HepG2 (cell line): ENCODE measurements around the gene BRPF1. TPM values are rescaled to one million over a fixed set of nuclear protein-coding genes. Genes with fewer than 3 reads are reported as not detected.

Source experiments
- ASH2L ChIP-seq: fragments of 300-600, 200-600 bp; sonication (generic); IDR thresholded peaks from 2 replicates; pipeline ENCODE4 v1.7.0; 2017; ENCODE audit warnings: low read depth, mild to moderate bottlenecking, moderate library complexity, mixed read lengths, low read length; ENCODE audit not compliant: insufficient read length
- ELF3 ChIP-seq: IDR thresholded peaks from 2 replicates; pipeline ENCODE4 v1.6.1; 2016; ENCODE audit warnings: missing genetic modification reagents, missing compliant biosample characterization
- FOXA3 ChIP-seq: IDR thresholded peaks from 2 replicates; pipeline ENCODE4 v1.6.1; 2016; ENCODE audit warnings: missing genetic modification reagents, missing compliant biosample characterization
- HDAC2 ChIP-seq: sonication (generic); formaldehyde crosslinking; IDR thresholded peaks from 2 replicates; pipeline ENCODE4 v1.4.0; 2020; ENCODE audit warnings: missing genetic modification reagents
- HNF4G ChIP-seq, 2 experiments: sonication (generic) in 1 of 2; formaldehyde crosslinking in 1 of 2; IDR thresholded peaks; 2 replicates each; pipeline versions ENCODE4 v1.4.0 to v1.6.1; 2011 to 2020; ENCODE audit warnings: borderline replicate concordance in 2 of 2, low read depth in 2 of 2, mild to moderate bottlenecking in 2 of 2, low read length in 1 of 2, missing genetic modification reagents in 1 of 2, moderate library complexity in 1 of 2
- HOXA7 ChIP-seq: sonication (generic); formaldehyde crosslinking; IDR thresholded peaks from 2 replicates; pipeline ENCODE4 v1.8.1; 2022; ENCODE audit warnings: mild to moderate bottlenecking, missing genetic modification reagents, moderate library complexity
- RAD51 ChIP-seq: fragments of 450-650 bp; IDR thresholded peaks from 2 replicates; pipeline ENCODE4 v1.6.1; 2016; ENCODE audit warnings: borderline replicate concordance
- SOX6 ChIP-seq, 2 experiments: fragments of 450-650 bp in 1 of 2; sonication (generic) in 1 of 2; formaldehyde crosslinking in 1 of 2; IDR thresholded peaks; 2 replicates each; pipeline versions ENCODE4 v1.4.0 to v1.6.1; 2017 to 2020; ENCODE audit warnings: antibody characterized with exemption in 1 of 2, mild to moderate bottlenecking in 1 of 2, missing genetic modification reagents in 1 of 2
- TP53 ChIP-seq: sonication (generic); formaldehyde crosslinking; conservative IDR thresholded peaks from 2 replicates; pipeline ENCODE4 v1.4.0; 2020; ENCODE audit warnings: missing genetic modification reagents
- ZFP37 ChIP-seq: sonication (generic); formaldehyde crosslinking; IDR thresholded peaks from 2 replicates; pipeline ENCODE4 v1.4.0; 2020; ENCODE audit warnings: missing genetic modification reagents, borderline replicate concordance
- ZKSCAN5 ChIP-seq: sonication (generic); formaldehyde crosslinking; IDR thresholded peaks from 2 replicates; pipeline ENCODE4 v1.5.1; 2020; ENCODE audit warnings: mild to moderate bottlenecking, missing genetic modification reagents
- ZMYM3 ChIP-seq: sonication (generic); formaldehyde crosslinking; IDR thresholded peaks from 2 replicates; pipeline ENCODE4 v1.5.1; 2020; ENCODE audit warnings: mild to moderate bottlenecking, missing genetic modification reagents
- ZNF207 ChIP-seq: fragments of 450-650 bp; IDR thresholded peaks from 2 replicates; pipeline ENCODE4 v1.6.1; 2016; ENCODE audit warnings: antibody characterized with exemption, borderline replicate concordance
- polyA plus RNA-seq, 8 experiments: library from polyadenylated mRNA; depleted of rRNA in 3 of 8; stranded (reverse) in 7 of 8; unstranded in 1 of 8; fragments of >200 nt; fragmentation: Illumina TruSeq in 4 of 8; extraction: Trizol in 4 of 8; gene quantifications; 2 replicates each; pipeline versions ENCODE4 v1.2.1 to v1.2.3, GENCODE V29; 2011 to 2016; ENCODE audit warnings: low read depth in 4 of 8, missing spikeins in 1 of 8, mixed read lengths in 1 of 8; ENCODE audit not compliant: insufficient read depth in 1 of 8
- total RNA-seq, 5 experiments: library from RNA; depleted of rRNA; stranded (reverse); fragments of >200 nt; fragmentation: Illumina TruSeq; extraction: Trizol; gene quantifications; 2 replicates each; pipeline ENCODE4 v1.2.3, GENCODE V29; 2016; ENCODE audit warnings: low read depth in 1 of 5
- TF ChIP-seq, protein P1 (sequence below): IDR thresholded peaks from 2 replicates; pipeline ENCODE4 v1.6.1; 2016; ENCODE audit warnings: missing compliant biosample characterization, missing genetic modification reagents, borderline replicate concordance
- TF ChIP-seq, protein P2 (sequence below): sonication (generic); formaldehyde crosslinking; IDR thresholded peaks from 2 replicates; pipeline ENCODE4 v1.5.1; 2020; ENCODE audit warnings: mild to moderate bottlenecking, moderate library complexity, missing genetic modification reagents
- TF ChIP-seq, protein P3 (sequence below): sonication (generic); formaldehyde crosslinking; IDR thresholded peaks from 2 replicates; pipeline ENCODE4 v1.8.0; 2023; ENCODE audit warnings: mild to moderate bottlenecking, missing genetic modification reagents
- TF ChIP-seq, protein P4 (sequence below), 2 experiments: sonication (generic) in 1 of 2; formaldehyde crosslinking in 1 of 2; IDR thresholded peaks; 2 replicates each; pipeline versions ENCODE4 v1.4.0 to v1.6.1; 2016 to 2020; ENCODE audit warnings: borderline replicate concordance in 1 of 2, low read depth in 1 of 2, mild to moderate bottlenecking in 1 of 2, missing genetic modification reagents in 1 of 2
- TF ChIP-seq, protein P5 (sequence below): sonication (generic); formaldehyde crosslinking; IDR thresholded peaks from 2 replicates; pipeline ENCODE4 v1.4.0; 2020; ENCODE audit warnings: missing genetic modification reagents

Gene BRPF1
- total and polyA plus RNA-seq, 2 of the 13 experiments (the other 11 are each of a cell fraction or from before 2014, with no cell fraction given), result 7.3 to 10.0 TPM

DNA sequence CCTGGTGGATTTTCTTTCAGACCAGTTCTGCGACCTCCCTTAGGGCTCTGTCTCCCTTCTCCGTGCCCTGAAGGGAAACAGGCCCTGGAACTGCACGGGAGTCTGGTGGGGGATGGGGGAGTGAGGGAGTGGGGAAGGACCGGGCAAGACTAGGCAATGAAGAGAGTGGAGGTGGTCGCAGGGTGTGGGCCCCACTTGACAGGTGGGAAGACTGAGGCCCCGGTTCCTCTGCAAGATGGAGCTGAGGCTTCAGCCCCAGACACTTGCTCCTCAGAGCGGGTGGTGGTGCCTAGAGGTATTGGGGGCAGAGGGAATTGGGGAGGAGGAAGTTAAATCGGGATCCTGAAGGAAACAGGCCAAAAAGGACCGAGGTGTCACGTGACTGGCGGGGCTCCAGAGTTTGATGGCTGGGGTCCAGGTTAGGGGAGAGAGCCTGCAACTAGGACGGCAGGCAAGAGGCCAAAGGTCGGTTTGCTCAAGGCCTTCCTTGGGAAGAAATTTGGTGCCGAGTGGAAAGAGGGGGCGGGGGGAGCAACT, 38.8 kb downstream of the BRPF1 start (continued):
- TF ChIP-seq ZMYM3 (peak; percentile 98), SOX6 (IDR thresholded peaks at IDR 0.05) (no peak), SOX6 (CRISPR knock-in tag; IDR thresholded peaks at IDR 0.05) (0 out of 2 replicates have a peak, but pooled peaks have one; percentile 14), ASH2L (peak; percentile 38), ZKSCAN5 (CRISPR knock-in tag) (no peak), FOXA3 (CRISPR knock-in tag) (no peak), HDAC2 (peak; percentile 27; the same call in 1 of the 2 replicates), RAD51 (peak; percentile 97), ELF3 (CRISPR knock-in tag) (peak; percentile 20; the same call in 1 of the 2 replicates), TP53 (no peak), ZNF207 (0 out of 2 replicates have a peak, but pooled peaks have one; percentile 32), HOXA7 (CRISPR knock-in tag) (no peak), ZFP37 (CRISPR knock-in tag) (no peak), HNF4G (IDR thresholded peaks at IDR 0.05; ENCODE audit: borderline replicate concordance, low read depth, low read length) (peak; percentile 88), HNF4G (CRISPR knock-in tag; IDR thresholded peaks at IDR 0.05; ENCODE audit: borderline replicate concordance, low read depth) (peak; percentile 84; the same call in 1 of the 2 replicates)
- TF ChIP-seq, protein P1, sequence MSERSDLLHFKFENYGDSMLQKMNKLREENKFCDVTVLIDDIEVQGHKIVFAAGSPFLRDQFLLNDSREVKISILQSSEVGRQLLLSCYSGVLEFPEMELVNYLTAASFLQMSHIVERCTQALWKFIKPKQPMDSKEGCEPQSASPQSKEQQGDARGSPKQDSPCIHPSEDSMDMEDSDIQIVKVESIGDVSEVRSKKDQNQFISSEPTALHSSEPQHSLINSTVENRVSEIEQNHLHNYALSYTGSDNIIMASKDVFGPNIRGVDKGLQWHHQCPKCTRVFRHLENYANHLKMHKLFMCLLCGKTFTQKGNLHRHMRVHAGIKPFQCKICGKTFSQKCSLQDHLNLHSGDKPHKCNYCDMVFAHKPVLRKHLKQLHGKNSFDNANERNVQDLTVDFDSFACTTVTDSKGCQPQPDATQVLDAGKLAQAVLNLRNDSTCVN (CRISPR knock-in tag), result peak; percentile 20; the same call in 1 of the 2 replicates
- TF ChIP-seq, protein P2, sequence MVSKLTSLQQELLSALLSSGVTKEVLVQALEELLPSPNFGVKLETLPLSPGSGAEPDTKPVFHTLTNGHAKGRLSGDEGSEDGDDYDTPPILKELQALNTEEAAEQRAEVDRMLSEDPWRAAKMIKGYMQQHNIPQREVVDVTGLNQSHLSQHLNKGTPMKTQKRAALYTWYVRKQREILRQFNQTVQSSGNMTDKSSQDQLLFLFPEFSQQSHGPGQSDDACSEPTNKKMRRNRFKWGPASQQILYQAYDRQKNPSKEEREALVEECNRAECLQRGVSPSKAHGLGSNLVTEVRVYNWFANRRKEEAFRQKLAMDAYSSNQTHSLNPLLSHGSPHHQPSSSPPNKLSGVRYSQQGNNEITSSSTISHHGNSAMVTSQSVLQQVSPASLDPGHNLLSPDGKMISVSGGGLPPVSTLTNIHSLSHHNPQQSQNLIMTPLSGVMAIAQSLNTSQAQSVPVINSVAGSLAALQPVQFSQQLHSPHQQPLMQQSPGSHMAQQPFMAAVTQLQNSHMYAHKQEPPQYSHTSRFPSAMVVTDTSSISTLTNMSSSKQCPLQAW (CRISPR knock-in tag), result 0 out of 2 replicates have a peak, but pooled peaks have one; percentile 7
- TF ChIP-seq, protein P3, sequence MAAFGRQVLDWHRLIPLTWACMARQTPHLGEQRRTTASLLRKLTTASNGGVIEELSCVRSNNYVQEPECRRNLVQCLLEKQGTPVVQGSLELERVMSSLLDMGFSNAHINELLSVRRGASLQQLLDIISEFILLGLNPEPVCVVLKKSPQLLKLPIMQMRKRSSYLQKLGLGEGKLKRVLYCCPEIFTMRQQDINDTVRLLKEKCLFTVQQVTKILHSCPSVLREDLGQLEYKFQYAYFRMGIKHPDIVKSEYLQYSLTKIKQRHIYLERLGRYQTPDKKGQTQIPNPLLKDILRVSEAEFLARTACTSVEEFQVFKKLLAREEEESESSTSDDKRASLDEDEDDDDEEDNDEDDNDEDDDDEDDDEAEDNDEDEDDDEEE (CRISPR knock-in tag), result 0 out of 2 replicates have a peak, but pooled peaks have one; percentile 31
- TF ChIP-seq, protein P4, sequence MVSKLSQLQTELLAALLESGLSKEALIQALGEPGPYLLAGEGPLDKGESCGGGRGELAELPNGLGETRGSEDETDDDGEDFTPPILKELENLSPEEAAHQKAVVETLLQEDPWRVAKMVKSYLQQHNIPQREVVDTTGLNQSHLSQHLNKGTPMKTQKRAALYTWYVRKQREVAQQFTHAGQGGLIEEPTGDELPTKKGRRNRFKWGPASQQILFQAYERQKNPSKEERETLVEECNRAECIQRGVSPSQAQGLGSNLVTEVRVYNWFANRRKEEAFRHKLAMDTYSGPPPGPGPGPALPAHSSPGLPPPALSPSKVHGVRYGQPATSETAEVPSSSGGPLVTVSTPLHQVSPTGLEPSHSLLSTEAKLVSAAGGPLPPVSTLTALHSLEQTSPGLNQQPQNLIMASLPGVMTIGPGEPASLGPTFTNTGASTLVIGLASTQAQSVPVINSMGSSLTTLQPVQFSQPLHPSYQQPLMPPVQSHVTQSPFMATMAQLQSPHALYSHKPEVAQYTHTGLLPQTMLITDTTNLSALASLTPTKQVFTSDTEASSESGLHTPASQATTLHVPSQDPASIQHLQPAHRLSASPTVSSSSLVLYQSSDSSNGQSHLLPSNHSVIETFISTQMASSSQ (IDR thresholded peaks at IDR 0.05; ENCODE audit: low read depth), result no peak
- TF ChIP-seq, protein P4 (CRISPR knock-in tag; IDR thresholded peaks at IDR 0.05; ENCODE audit: borderline replicate concordance), result no peak
- TF ChIP-seq, protein P5, sequence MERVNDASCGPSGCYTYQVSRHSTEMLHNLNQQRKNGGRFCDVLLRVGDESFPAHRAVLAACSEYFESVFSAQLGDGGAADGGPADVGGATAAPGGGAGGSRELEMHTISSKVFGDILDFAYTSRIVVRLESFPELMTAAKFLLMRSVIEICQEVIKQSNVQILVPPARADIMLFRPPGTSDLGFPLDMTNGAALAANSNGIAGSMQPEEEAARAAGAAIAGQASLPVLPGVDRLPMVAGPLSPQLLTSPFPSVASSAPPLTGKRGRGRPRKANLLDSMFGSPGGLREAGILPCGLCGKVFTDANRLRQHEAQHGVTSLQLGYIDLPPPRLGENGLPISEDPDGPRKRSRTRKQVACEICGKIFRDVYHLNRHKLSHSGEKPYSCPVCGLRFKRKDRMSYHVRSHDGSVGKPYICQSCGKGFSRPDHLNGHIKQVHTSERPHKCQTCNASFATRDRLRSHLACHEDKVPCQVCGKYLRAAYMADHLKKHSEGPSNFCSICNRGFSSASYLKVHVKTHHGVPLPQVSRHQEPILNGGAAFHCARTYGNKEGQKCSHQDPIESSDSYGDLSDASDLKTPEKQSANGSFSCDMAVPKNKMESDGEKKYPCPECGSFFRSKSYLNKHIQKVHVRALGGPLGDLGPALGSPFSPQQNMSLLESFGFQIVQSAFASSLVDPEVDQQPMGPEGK (CRISPR knock-in tag), result peak; percentile 55
